HG02610 (cell line): ENCODE data around the gene PRSS38.
"Not testable (repeated sequence)": the region's sequence is repeated elsewhere in the genome, so short reads cannot be mapped to it uniquely, and the experiment has no call there.

Experiments
- ATAC-seq: cut with Tn5 transposase; IDR thresholded peaks from one replicate; pipeline ENCODE4 v1.9.1; 2021; ENCODE audit warnings: mild to moderate bottlenecking, moderate library complexity; ENCODE audit not compliant: unreplicated experiment

PRSS38 gene

GRCh38 chr1:227838181-227838580 is 22.7 kb downstream of the PRSS38 start:
- no peak for ATAC-seq

GRCh38 chr1:227841096-227841495 is 25.6 kb downstream of the PRSS38 start:
- no peak for ATAC-seq

- ATAC-seq = no peak
Observed at GRCh38 chr1:227844320-227845146, 29.1 kb downstream of the PRSS38 start.

- ATAC-seq = no peak
Observed at GRCh38 chr1:227845147-227845458, 29.6 kb downstream of the PRSS38 start.

- no peak for ATAC-seq
Observed at GRCh38 chr1:227845519-227845918, 30.0 kb downstream of the PRSS38 start.

- ATAC-seq = no peak
Observed at GRCh38 chr1:227846265-227846858, 30.9 kb downstream of the PRSS38 start.

GRCh38 chr1:227847046-227847445 is 31.6 kb downstream of the PRSS38 start:
- not testable (repeated sequence) for ATAC-seq

GRCh38 chr1:227848430-227848932 is 33.0 kb downstream of the PRSS38 start:
- no peak for ATAC-seq

- ATAC-seq = no peak
Observed at GRCh38 chr1:227849251-227849650, 33.8 kb downstream of the PRSS38 start.

GRCh38 chr1:227854189-227854588 is 38.7 kb downstream of the PRSS38 start:
- ATAC-seq = no peak

GRCh38 chr1:227855687-227856086 is 40.2 kb downstream of the PRSS38 start:
- ATAC-seq = no peak

- ATAC-seq = no peak
Observed at GRCh38 chr1:227856147-227856858, 40.8 kb downstream of the PRSS38 start.

GRCh38 chr1:227864882-227865281 is 49.4 kb downstream of the PRSS38 start:
- ATAC-seq = no peak

GRCh38 chr1:227869279-227869842 is 53.9 kb downstream of the PRSS38 start:
- no peak for ATAC-seq

GRCh38 chr1:227869851-227870305 is 54.4 kb downstream of the PRSS38 start:
- no peak for ATAC-seq

- ATAC-seq = no peak
Observed at GRCh38 chr1:227870366-227870765, 54.9 kb downstream of the PRSS38 start.

GRCh38 chr1:227871892-227872291 is 56.4 kb downstream of the PRSS38 start:
- ATAC-seq = not testable (repeated sequence)

GRCh38 chr1:227877810-227878209 is 62.3 kb downstream of the PRSS38 start:
- ATAC-seq = not testable (repeated sequence)

- ATAC-seq = no peak
Observed at GRCh38 chr1:227880342-227880924, 65.0 kb downstream of the PRSS38 start.

- ATAC-seq = no peak
Observed at GRCh38 chr1:227883073-227883520, 67.6 kb downstream of the PRSS38 start.
